Measurements from ENCODE around the gene UBXN6.
A peak's percentile ranks its signal among the peaks of the same experiment; 100 is the strongest.

UBXN6 gene

DNA sequence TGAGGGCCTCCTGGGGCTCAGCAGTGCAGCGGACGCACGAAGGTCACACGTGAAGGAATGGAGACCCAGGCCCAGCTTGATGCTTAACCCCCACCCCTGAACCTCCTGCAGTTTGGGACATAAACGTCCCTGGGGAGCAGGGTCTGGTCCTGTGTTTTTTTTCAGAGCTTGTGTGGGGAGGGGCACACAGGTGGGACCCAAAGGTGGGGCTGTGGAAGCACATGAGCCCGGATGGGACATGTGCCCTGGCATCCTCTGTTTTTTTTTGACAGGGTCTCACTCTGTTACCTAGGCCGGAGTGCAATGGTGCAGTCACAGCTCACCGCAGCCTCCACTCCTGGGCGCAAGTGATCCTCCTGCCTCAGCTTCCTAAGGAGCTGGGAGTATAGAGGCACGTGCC lies 20.5 kb downstream of the UBXN6 start:
- no peak for DNase-seq

DNA sequence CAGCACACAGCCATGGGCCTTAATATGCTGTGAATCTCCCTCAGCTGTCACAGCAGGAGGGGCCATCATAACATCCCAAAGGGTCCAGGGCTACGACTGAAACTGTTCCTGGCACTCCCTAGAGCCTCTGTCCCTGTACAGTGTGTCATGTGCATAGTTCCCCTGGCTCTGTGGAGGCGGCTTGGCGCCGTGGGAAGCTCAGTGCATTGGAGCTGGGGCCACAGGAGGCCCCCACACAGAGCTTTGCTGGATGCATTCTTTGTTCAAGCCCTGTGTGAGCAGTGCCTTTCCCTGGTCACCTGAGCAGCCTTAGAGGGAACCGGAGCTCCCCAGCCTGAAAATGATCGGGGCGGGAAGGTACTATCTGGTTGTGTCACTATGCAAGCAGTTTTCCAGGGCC lies 21.4 kb downstream of the UBXN6 start:
- DNase-seq = no peak

DNA sequence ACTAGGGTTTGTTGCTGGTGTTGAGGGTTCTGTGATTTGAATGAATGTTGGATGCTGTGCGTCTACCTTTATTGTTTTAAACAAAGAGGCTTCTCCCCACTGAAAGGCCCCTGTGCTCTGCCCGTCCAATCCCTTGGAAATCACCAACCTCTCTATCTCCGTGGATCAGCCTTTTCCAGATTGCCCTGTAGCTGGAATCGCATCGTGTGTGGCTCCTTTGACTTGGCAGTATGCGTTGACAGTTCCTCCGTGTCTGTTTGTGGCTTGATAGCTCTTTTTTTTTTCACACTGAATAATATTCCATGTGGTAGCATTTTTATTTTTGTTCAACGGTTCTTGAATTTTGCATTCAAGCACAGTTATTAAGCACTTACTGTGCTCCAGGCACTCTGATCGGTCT lies 23.2 kb downstream of the UBXN6 start:
- no peak for DNase-seq

DNA sequence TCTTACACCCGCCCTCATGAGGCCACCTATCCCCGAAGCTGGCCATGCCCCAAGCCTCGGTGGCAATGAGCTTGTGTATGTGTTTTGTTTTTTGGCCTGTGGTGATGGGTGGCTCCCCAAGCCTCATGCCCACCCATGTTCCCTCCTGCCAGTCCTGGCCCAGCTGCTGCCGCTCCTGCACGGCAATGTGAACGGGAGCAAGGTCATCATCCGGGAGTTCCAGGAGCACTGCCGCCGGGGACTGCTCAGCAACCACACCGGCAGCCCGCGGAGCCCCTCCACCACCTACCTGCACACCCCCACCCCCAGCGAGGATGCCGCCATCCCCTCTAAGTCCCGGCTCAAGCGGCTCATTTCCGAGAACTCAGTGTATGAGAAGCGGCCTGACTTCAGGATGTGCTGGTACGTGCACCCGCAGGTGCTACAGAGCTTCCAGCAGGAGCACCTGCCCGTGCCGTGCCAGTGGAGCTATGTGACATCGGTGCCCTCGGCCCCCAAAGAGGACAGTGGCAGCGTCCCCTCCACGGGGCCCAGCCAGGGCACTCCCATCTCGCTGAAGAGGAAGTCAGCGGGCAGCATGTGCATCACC lies 24.6 kb downstream of the UBXN6 start:
- no peak for DNase-seq

DNA sequence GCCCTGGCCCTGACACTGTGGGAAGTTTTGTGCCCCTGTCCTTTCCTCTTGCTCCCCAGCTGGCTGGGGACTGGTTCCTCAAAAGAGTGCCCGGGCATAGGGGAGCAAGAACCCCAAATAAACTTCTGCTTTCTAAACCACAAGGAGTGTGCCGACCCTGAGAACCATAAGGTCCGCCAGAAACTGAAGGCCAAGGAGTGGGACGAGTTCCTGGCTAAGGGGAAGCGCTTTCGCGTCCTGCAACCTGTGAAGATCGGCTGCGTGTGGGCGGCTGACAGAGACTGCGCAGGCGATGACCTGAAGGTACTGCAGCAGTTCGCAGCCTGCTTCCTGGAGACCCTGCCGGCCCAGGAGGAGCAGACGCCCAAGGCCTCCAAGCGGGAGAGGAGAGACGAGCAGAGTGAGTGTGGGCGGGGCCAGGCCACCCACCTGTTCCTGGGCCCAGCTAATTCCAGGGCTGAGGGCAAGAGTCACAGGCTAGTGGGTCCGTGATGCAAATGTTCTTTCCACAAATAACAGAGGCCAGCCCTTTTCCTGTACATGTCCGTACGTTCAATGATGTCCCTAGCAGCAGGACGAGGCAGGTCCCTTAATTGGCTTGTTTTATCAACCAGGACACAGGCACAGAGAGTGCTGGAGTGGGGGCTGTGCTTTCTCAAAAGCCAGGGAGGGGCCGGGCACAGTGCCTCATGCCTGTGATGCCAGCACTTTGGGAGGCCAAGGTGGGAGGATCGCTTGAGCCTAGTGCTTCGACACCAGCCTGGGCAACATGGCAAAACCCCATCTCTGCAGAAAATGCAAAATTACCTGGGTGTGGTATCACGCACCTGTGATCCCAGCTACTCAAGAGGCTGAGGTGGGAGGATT lies 25.6 kb downstream of the UBXN6 start:
- DNase-seq = peak; percentile 82 to 96

DNA sequence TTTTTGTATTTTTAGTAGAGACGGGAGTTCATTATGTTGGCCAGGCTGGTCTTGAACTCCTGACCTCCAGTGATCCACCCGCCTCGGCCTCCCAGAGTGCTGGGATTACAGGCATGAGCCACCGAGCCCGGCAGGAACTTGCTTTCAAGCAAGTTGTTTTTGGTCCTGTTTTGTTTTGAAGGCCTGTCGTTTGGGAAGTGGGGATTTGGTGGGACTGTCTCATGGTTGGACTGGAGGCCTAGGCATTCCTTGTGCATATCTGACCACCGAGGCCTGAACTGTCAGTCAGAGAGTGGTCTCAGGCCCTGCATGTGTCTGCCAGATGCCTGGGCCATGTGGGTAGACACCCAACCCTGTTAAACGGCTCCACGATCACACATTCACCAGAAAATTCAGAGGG lies 26.3 kb downstream of the UBXN6 start:
- peak in 1 of 2 donors; percentile 42 for DNase-seq

DNA sequence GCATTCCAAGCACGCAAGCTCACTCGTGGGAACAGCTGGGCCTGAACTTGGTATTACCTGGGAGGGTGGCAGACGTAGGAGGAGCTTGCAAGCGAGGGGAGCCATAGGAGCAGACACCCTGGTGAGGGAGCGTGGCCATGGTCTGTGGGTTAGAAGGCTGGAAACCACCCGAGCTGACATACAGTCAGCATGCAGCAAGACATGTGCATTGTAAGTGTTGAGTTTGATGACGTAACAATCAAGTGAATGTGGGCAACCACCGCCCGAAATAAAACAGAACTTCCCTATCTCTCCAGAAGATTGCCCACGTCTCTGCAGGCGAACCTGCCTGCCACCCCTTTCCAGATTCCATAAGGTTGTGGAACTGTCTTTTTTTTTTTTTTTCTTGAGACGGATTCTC lies 26.8 kb downstream of the UBXN6 start:
- peak; percentile 91 to 97 for DNase-seq

DNA sequence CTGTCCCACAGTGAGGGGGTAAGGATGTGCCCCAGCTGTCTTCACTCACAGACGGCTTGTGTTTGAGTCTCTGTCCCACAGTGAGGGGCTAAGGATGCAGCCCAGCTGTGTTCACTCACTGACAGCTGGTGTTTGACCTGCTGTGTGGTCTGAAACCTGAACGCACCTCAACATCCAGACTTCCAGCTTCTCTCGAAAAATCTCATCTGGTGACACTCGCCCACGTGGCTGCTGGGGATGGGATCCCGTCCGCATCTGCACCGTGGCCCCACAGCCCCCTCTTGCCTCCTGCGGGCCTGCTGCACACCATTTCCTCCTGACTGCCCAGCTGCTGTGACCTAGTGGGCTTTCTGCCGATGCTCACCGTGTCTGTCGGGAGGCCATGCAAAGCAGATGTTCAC lies 27.8 kb downstream of the UBXN6 start:
- no peak for DNase-seq

DNA sequence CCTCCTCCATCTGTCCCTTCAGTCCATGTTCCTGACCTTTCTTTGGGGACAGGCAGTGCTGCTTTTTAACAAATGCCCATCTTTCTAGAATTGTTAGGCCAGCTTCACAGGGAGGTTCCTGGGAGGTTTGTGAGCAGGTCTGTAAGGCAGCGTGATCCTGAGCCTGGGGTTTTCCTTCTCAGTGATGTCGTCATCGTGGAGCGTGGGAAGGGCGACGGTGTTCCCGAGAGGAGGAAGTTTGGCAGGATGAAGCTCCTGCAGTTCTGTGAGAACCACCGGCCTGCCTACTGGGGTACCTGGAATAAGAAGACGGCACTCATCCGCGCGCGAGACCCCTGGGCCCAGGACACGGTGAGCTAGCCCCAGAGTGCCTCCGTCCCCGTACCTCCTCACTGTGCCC lies 28.3 kb downstream of the UBXN6 start:
- peak; percentile 20 to 60 for DNase-seq

DNA sequence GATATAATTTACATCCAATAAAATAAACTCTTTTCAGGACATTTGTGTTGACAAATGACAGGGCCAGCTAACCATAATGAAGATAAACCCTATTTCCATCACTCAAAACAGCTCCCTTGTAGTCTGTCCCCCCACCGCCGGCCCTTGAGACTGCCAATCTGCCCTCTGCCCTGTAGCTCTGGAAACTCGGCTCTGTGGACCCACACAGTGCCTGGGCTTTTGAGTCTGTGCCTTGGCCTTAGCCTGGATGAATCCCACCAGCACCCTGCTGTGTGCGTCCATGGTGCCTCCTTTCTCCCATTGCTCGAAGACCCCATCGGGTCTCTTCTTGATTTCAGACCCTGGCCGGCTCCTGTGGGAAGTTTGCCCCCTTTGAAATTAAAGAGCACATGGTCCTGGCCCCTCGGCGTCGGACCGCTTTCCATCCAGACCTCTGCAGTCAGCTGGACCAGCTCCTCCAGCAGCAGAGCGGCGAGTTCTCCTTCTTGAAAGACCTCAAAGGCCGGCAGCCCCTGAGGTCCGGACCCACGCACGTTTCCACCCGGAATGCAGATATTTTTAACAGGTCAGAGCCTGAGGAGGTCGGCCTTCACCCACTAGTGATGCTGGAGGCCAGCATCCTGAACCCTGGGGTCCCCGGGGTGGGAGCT lies 29.1 kb downstream of the UBXN6 start:
- no peak for DNase-seq

DNA sequence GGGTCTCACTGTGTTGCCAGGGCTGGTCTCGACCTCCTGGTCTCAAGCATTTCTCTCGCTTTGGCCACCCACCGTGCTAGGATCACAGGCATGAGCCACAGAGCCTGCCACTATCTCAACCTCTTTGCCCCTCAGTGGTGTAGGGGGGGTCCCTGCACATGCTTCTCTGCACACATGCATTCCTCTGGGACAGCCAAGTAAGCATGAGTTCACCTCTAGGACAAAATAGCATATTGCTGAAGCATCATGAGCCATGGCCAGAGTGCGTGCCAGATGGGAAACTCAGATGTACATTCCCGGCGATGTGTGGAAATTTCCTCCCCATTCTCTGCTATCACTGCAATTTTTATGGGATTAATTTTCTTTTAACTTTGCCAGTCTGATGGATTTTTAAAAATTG lies 32.1 kb downstream of the UBXN6 start:
- no peak for DNase-seq

DNA sequence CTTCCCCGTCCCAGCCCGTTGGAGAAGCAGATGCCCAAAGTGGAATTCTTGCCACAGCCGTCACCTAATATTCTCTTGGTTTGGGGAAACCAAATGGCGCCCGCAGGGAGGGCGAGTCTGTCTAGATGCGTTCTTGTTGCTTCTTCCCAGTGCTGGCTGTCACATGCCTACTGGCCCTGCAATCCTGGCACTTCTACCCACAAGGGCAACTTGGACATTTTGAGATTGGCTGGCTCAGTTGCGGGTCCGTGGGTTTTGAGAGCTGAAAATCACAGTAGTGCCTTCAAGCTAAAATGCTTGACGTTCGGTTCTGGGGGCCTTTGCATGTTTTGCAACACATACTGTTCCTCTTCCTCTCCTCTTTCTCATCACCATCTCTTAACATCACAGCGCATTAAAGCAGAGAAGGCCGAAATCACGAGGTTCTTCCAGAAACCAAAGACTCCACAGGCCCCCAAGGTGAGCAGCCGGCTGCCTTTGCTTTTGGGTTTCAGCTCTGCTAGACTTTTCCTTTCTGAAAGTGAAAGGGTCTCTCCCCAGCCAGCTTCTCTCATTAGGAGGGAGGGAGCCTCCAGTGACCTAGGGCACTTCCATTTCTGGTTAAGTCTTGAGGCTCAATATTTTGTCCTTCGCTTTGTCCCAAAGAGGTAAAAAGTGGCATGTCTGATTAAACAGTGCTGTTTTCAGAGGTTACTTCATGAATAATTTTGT lies 34.0 kb downstream of the UBXN6 start:
- peak in 1 of 2 donors; percentile 61 for DNase-seq

DNA sequence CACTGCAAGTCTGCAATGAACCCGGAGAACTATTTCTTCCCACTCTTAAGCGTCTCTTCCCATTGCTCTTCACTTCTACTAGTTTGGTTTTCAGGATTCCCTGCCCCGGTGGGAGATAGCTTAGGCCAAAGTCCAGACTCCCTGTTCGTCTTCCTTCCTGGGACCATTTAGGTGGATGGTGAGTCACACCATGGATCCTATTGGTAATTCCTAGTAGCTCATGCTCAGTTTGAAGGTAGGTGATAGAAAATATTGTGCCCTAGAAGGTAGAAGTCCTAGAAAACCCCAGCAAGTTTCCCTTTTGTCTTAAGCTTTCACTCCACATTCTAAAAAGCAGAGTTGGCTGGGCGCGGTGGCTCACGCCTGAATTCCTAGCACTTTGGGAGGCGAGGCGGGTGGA lies 41.3 kb downstream of the UBXN6 start:
- no peak for DNase-seq

DNA sequence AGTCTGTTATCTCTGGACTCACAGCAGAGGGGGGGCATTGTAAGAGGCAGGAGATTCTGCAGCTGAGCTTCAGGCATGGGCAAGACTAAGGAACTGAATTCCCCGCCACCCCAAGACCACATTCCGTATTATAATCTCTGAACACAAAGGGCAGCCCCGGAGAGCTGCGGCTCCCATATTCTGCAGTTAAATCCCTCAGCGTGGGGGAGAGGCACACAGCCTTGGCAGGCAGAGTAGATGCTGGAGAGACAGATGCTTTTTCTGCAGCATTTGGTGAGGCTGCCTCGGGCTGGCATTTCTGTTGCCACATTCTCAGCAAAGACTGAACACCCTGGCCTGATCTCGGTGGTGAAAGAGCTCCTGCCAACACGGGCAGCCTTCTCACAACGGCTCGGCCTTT lies 42.2 kb downstream of the UBXN6 start:
- DNase-seq = no peak

DNA sequence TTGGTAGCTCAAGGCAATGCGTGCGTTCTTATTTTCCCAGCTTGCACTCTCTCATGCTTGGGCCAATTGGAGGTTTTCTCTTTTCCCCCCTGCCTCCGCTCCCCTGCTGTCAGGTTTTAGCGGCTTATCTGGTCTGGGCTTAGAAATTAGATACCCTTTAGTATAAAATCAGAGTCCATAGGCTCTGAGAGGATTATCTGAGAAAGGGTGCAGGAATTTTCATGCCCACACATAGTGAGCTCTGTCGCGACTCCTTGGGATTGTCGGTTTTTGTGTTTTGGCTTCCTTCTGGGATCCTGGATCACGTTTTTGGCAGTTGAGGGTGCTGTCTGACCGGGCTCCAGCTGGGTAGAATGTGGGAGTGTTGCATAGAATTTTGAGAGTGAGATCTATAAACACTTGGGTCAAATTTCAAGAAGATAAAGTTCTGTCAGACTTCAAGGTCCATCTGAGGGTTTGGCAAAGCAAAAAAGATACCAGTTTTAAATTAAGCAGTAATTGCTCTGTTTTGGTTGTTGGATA lies 42.7 kb downstream of the UBXN6 start:
- no peak for DNase-seq

DNA sequence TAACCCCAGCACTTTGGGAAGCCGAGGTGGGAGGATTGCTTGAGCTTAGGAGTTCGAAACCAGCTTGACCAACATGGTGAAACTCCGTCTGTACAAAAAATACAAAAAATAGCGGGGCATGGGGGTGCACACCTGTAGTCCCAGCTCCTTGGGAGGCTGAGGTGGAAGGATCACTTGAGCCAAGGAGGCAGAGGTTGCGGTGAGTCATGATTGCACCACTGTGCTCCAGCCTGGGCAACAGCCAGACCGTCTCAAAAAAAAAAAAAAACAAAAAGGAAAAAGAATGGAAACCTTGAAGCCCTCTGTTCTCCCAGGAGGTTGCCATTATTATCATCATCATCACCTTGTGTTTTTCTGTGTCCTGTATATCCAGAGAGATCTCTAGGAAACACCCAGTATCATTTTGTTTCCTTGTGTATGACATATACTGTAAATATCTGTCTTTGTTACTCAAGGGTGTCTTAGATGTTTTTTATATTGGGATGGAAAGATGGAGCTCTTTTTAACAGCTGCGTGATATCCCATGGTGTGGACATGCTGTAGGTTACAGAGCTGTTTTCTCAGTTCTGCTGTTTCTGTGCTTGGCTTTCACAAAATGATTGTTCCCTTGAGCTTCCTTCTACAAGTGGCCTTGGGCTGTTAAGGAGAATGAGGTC lies 43.3 kb downstream of the UBXN6 start:
- no peak for DNase-seq

DNA sequence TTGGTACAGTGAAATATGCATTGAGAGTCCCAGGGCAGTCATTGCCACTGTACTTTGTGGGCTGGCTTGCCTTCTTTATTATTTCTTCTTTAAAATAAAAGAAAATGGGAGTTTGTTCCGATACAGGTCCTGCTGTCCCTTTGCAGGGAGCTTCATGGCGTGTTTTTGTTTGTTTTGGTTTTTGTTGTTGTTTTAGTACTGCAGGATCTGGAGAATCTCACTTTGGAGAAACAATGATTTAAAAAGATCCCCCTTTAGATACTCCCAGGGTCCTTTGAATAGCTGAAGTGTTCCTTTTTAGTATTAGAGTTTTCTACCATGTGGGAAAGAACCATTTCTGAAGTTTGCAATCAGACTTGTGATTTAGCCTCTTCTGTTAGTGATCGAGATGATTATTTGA lies 44.0 kb downstream of the UBXN6 start:
- no peak for DNase-seq

DNA sequence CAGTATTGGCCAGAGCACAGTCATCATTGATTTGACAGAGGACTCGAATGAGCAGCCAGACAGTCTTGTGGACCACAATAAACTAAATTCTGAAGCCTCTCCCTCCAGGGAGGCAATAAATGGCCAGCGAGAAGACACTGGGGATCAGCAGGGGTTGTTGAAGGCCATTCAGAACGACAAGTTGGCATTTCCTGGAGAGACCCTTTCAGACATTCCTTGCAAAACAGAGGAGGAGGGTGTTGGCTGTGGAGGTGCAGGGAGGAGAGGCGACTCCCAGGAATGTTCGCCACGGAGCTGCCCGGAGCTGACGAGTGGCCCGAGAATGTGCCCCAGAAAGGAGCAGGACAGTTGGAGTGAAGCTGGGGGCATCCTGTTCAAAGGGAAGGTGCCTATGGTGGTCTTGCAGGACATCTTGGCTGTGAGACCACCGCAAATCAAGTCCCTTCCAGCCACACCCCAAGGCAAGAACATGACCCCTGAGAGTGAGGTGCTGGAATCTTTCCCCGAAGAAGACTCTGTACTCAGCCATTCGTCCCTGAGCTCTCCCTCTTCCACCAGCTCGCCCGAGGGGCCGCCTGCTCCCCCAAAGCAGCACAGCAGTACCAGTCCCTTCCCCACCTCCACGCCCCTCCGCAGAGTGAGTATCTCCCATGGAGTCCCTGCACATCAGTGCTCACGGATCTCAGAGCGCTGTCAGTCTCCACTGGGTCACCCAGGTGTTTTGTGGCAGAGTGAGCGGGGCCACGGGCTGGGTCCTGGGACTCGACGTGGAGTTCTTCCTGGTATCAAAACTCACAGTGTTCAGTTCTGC lies 48.3 kb downstream of the UBXN6 start:
- no peak for DNase-seq

DNA sequence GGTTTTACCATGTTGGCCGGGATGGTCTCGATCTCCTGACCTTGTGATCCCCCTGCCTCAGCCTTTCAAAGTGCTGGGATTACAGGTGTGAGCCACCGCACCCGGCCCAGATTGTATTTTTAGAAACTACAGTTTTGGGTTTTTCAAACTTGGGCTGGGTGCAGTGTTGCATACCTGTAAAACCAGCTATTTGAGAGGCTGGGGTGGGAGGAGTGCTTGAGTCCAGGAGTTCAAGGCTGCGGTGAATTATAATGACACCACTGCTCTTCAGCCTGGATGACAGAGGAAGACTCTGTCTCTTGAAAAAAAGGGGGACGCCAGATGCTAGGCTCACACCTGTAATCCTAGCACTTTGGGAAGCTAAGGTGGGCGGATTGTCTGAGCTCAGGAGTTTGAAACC lies 51.0 kb downstream of the UBXN6 start:
- no peak for DNase-seq

DNA sequence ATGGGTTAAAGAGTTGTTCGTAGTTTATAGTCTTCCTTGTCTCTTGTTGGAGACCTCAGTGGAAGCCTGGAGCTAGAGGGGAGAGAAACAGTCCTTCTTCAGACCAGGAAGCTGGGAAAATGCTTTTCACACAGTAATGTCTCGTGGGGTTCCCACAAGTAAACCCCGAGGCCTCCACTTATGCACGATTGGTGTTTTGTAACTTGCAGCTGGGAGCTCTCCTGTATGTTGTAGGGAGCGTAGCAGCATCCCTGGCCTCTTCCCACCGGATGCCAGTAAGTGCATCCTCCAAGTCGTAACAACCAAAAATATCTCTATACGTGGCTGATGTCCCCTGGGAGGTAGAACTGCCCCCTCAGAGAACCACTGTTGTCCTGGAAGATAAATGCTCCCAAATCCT lies 51.6 kb downstream of the UBXN6 start:
- DNase-seq = no peak

DNA sequence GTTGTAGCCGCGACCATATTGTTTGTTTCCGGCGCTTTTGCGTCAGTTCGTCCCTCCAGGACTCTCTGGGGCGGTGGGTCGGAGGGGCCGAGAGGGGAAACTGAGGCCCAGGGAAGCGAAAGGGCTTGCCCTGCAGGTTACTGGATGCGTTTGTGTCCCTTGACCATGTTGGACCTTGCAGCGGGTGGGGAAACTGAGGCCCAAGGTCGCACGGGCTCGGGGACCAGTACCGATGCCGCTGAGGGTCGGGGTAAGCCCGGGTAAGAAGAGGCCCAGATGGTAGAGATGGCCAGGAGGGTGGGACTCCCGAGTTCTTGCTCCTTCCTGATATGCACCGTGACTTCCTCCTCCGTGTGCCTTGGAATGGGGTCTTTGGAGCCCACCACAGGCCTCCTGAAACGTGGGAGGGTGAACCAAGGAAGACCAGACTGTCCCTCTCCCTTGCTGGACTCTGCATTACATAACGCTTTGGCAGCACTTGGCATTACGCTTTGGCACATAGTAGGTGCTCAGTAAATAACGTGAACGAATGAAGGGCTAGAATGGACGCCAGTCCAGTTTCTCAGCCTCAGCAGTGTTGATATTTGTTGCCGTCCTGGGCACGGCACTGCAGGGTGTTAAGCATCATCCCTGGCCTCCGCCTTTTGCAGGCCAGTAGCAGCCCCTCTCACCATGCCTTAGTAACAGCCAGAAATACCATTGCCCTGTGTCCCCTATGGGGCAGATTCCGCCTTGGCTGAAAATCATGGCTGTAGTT lies 54.4 kb downstream of the UBXN6 start:
- no peak for DNase-seq

Measured in inflammatory macrophage treated with lipopolysaccharide for 1 hour (primary cell).